SK-N-SH treated with all-trans-retinoic acid at 6 μM for 48 hours (cell line): ENCODE results near the gene KRTDAP.

ENCODE experiments used
- ATAC-seq: fragments of 200-7000 bp; cut with Tn5 transposase; 3 replicates; pipeline ENCODE4 v1.9.1; 2020; ENCODE audit warnings: mild to moderate bottlenecking, moderate library complexity
- ARNTL ChIP-seq: fragments of 450-650 bp; formaldehyde crosslinking; IDR thresholded peaks from 2 replicates; pipeline ENCODE4 v1.5.0; 2020; ENCODE audit warnings: low read depth, mild to moderate bottlenecking, moderate library complexity, borderline replicate concordance
- BACH2 ChIP-seq: fragments of 250-450 bp; sonication (Bioruptor Pico); IDR thresholded peaks from 2 replicates; pipeline ENCODE4 v1.9.0; 2021; ENCODE audit warnings: mild to moderate bottlenecking, borderline replicate concordance
- CREB5 ChIP-seq: fragments of 250-450 bp; sonication (Bioruptor Pico); IDR thresholded peaks from 2 replicates; pipeline ENCODE4 v1.5.1; 2020; ENCODE audit warnings: low read depth, mild to moderate bottlenecking, moderate library complexity
- CSDC2 ChIP-seq: fragments of 250-450 bp; sonication (Bioruptor Pico); IDR thresholded peaks from 2 replicates; pipeline ENCODE4 v1.5.0; 2020; ENCODE audit warnings: mild to moderate bottlenecking, moderate library complexity
- ESRRG ChIP-seq: fragments of 250-450 bp; sonication (Bioruptor Pico); IDR thresholded peaks from 2 replicates; pipeline ENCODE4 v1.6.1; 2021; ENCODE audit warnings: mild to moderate bottlenecking
- GLIS3 ChIP-seq: fragments of 250-450 bp; sonication (Bioruptor Pico); IDR thresholded peaks from 2 replicates; pipeline ENCODE4 v1.5.0; 2020; ENCODE audit warnings: mild to moderate bottlenecking, moderate library complexity
- ISL1 ChIP-seq: fragments of 250-450 bp; sonication (Bioruptor Pico); IDR thresholded peaks from 2 replicates; pipeline ENCODE4 v2.1.2; 2022; ENCODE audit warnings: mild to moderate bottlenecking, moderate library complexity
- OSR1 ChIP-seq: fragments of 250-450 bp; sonication (Bioruptor Pico); IDR thresholded peaks from 2 replicates; pipeline ENCODE4 v1.8.0; 2022; ENCODE audit warnings: moderate library complexity, mild to moderate bottlenecking, inconsistent platforms
- POU6F1 ChIP-seq: fragments of 250-450 bp; sonication (Bioruptor Pico); IDR thresholded peaks from 2 replicates; pipeline ENCODE4 v1.8.0; 2021; ENCODE audit warnings: low read depth, mild to moderate bottlenecking, moderate library complexity, borderline replicate concordance
- PPARA ChIP-seq: fragments of 250-450 bp; sonication (Bioruptor Pico); IDR thresholded peaks from 2 replicates; pipeline ENCODE4 v1.5.0; 2020; ENCODE audit warnings: mild to moderate bottlenecking, borderline replicate concordance
- RARB ChIP-seq: fragments of 250-450 bp; sonication (Bioruptor Pico); IDR thresholded peaks from 2 replicates; pipeline ENCODE4 v1.8.0; 2021; ENCODE audit warnings: mild to moderate bottlenecking, moderate library complexity
- SNAI2 ChIP-seq: fragments of 250-450 bp; sonication (Bioruptor Pico); IDR thresholded peaks from 2 replicates; pipeline ENCODE4 v1.5.0; 2020; ENCODE audit warnings: mild to moderate bottlenecking, moderate library complexity
- TCF4 ChIP-seq: fragments of 250-450 bp; sonication (Bioruptor Pico); IDR thresholded peaks from 2 replicates; pipeline ENCODE4 v1.8.0; 2021; ENCODE audit warnings: mild to moderate bottlenecking, moderate library complexity, borderline replicate concordance
- TOX ChIP-seq: fragments of 250-450 bp; sonication (Bioruptor Pico); IDR thresholded peaks from 2 replicates; pipeline ENCODE4 v1.8.0; 2021; ENCODE audit warnings: mild to moderate bottlenecking, moderate library complexity, borderline replicate concordance
- TSHZ2 ChIP-seq: fragments of 250-450 bp; sonication (Bioruptor Pico); IDR thresholded peaks from 2 replicates; pipeline ENCODE4 v1.5.0; 2020; ENCODE audit warnings: mild to moderate bottlenecking, moderate library complexity
- ZC3H10 ChIP-seq: fragments of 250-450 bp; sonication (Bioruptor Pico); IDR thresholded peaks from 2 replicates; pipeline ENCODE4 v1.5.1; 2021; ENCODE audit warnings: mild to moderate bottlenecking, moderate library complexity
- ZFP3 ChIP-seq: fragments of 250-450 bp; sonication (Bioruptor Pico); IDR thresholded peaks from 2 replicates; pipeline ENCODE4 v1.5.0; 2020; ENCODE audit warnings: mild to moderate bottlenecking, moderate library complexity
- ZFP30 ChIP-seq: fragments of 450-650 bp; formaldehyde crosslinking; IDR thresholded peaks from 2 replicates; pipeline ENCODE4 v1.5.0; 2022; ENCODE audit warnings: mild to moderate bottlenecking, moderate library complexity
- ZNF565 ChIP-seq: fragments of 450-650 bp; formaldehyde crosslinking; conservative IDR thresholded peaks from 2 replicates; pipeline ENCODE4 v1.5.0; 2020; ENCODE audit warnings: low read depth, mild to moderate bottlenecking, moderate library complexity
- ZNF70 ChIP-seq: fragments of 450-650 bp; formaldehyde crosslinking; IDR thresholded peaks from 2 replicates; pipeline ENCODE4 v1.5.0; 2020; ENCODE audit warnings: mild to moderate bottlenecking, moderate library complexity
- ZNF8 ChIP-seq: fragments of 450-650 bp; formaldehyde crosslinking; IDR thresholded peaks from 2 replicates; pipeline ENCODE4 v1.5.0; 2020; ENCODE audit warnings: mild to moderate bottlenecking, moderate library complexity
- TF ChIP-seq, protein P1 (sequence below): fragments of 250-450 bp; sonication (Bioruptor Pico); IDR thresholded peaks from 2 replicates; pipeline ENCODE4 v1.8.0; 2020; ENCODE audit warnings: mild to moderate bottlenecking, moderate library complexity, borderline replicate concordance
- TF ChIP-seq, protein P2 (sequence below): fragments of 250-450 bp; sonication (Bioruptor Pico); IDR thresholded peaks from 2 replicates; pipeline ENCODE4 v1.5.1; 2021; ENCODE audit warnings: mild to moderate bottlenecking, moderate library complexity

Gene KRTDAP

GRCh38 chr19:35534803-35535480, 44.7 kb upstream of the KRTDAP start:
- TF ChIP-seq POU6F1 (CRISPR knock-in tag) (no peak), SNAI2 (CRISPR knock-in tag) (no peak), TOX (no peak), ZNF8 (CRISPR knock-in tag) (no peak), ISL1 (CRISPR knock-in tag) (no peak), ZC3H10 (CRISPR knock-in tag) (no peak), PPARA (no peak), RARB (no peak), ZFP3 (CRISPR knock-in tag) (no peak), OSR1 (CRISPR knock-in tag) (no peak), ARNTL (CRISPR knock-in tag) (no peak), TCF4 (CRISPR knock-in tag) (no peak), ZNF70 (no peak), GLIS3 (CRISPR knock-in tag) (no peak), TSHZ2 (no peak), ESRRG (CRISPR knock-in tag) (no peak), CSDC2 (CRISPR knock-in tag) (no peak)
- TF ChIP-seq, protein P1, sequence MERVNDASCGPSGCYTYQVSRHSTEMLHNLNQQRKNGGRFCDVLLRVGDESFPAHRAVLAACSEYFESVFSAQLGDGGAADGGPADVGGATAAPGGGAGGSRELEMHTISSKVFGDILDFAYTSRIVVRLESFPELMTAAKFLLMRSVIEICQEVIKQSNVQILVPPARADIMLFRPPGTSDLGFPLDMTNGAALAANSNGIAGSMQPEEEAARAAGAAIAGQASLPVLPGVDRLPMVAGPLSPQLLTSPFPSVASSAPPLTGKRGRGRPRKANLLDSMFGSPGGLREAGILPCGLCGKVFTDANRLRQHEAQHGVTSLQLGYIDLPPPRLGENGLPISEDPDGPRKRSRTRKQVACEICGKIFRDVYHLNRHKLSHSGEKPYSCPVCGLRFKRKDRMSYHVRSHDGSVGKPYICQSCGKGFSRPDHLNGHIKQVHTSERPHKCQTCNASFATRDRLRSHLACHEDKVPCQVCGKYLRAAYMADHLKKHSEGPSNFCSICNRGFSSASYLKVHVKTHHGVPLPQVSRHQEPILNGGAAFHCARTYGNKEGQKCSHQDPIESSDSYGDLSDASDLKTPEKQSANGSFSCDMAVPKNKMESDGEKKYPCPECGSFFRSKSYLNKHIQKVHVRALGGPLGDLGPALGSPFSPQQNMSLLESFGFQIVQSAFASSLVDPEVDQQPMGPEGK (CRISPR knock-in tag) = no peak
- TF ChIP-seq, protein P2, sequence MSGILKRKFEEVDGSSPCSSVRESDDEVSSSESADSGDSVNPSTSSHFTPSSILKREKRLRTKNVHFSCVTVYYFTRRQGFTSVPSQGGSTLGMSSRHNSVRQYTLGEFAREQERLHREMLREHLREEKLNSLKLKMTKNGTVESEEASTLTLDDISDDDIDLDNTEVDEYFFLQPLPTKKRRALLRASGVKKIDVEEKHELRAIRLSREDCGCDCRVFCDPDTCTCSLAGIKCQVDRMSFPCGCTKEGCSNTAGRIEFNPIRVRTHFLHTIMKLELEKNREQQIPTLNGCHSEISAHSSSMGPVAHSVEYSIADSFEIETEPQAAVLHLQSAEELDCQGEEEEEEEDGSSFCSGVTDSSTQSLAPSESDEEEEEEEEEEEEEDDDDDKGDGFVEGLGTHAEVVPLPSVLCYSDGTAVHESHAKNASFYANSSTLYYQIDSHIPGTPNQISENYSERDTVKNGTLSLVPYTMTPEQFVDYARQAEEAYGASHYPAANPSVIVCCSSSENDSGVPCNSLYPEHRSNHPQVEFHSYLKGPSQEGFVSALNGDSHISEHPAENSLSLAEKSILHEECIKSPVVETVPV (CRISPR knock-in tag) = no peak
- ATAC-seq = no peak

DNA sequence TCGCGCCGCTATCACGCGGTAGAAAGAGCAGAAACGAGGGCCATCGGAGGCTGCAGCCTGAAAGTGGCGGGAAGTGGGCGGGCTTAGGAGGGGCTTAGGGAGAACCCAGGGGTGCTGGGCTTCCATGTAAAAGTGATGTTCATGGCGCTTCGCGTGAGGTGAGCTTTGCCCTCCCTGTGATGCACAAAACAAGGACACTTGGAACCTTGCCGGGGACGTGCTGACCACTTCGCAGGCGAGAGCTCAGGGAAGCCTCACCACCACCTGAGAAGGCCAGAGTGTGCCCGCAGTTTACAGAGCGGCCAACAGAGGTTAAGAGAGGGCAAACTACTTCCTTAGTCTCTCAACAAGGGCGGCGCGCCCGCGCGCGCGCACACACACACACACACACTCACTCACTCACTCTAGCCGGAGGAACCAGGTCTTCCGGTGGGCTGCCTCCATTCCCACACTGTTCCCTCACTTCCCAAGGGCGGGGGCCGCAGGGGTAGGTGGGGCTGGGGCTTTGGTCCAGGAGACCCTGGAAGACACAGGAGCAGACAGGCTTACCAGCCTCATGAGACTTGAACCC, 43.6 kb upstream of the KRTDAP start:
- no peak for TF ChIP-seq ZC3H10 (CRISPR knock-in tag)
- no peak for TF ChIP-seq CREB5
- no peak for TF ChIP-seq OSR1 (CRISPR knock-in tag)
- TF ChIP-seq PPARA = no peak
- no peak for TF ChIP-seq ZFP30
- TF ChIP-seq, protein P2 (CRISPR knock-in tag) = no peak
- no peak for TF ChIP-seq RARB
- no peak for TF ChIP-seq ZNF565 (CRISPR knock-in tag)
- no peak for TF ChIP-seq TSHZ2
- TF ChIP-seq ISL1 (CRISPR knock-in tag) = no peak
- no peak for TF ChIP-seq BACH2 (CRISPR knock-in tag)
- peak; percentile 37 for ATAC-seq
